ENCODE results near the gene CLHC1.

GRCh38 chr2:55176094-55176415 is 56.0 kb downstream of the CLHC1 start:
- no peak for TF ChIP-seq POLR2A (IDR thresholded peaks at IDR 0.05)
- TF ChIP-seq, protein P1, sequence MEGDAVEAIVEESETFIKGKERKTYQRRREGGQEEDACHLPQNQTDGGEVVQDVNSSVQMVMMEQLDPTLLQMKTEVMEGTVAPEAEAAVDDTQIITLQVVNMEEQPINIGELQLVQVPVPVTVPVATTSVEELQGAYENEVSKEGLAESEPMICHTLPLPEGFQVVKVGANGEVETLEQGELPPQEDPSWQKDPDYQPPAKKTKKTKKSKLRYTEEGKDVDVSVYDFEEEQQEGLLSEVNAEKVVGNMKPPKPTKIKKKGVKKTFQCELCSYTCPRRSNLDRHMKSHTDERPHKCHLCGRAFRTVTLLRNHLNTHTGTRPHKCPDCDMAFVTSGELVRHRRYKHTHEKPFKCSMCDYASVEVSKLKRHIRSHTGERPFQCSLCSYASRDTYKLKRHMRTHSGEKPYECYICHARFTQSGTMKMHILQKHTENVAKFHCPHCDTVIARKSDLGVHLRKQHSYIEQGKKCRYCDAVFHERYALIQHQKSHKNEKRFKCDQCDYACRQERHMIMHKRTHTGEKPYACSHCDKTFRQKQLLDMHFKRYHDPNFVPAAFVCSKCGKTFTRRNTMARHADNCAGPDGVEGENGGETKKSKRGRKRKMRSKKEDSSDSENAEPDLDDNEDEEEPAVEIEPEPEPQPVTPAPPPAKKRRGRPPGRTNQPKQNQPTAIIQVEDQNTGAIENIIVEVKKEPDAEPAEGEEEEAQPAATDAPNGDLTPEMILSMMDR (IDR thresholded peaks at IDR 0.05): no peak
